Brain pericyte (primary cell): ENCODE measurements around the gene OR10G3.

Source experiments
- DNase-seq: peaks from one replicate; pipeline ENCODE4 v3.0.0-alpha.2; 2012; ENCODE audit warnings: low read depth, low spot score

The OR10G3 gene

GRCh38 chr14:21535545-21536417 lies 44.1 kb downstream of the OR10G3 start:
- DNase-seq, result no peak

DNA sequence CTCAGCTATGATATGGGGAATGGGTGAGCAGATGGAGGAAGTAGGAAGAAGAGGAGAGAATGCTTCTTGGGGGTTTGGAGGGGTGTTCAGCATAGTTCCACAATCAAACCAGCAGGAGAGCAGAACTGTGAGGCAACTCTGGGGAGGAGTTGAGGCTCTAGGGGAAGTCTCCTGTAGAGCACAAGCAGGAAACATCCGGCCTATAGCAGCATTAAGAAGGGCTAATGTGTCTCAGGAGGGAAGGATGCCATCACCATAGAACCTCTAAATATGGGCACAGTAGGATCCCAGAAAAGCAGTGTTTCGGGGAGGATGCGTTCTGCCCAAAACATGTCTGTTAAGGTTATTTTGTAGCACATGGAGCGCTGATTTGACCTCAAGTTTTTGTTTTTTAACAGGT lies 45.3 kb downstream of the OR10G3 start:
- DNase-seq, result no peak

DNA sequence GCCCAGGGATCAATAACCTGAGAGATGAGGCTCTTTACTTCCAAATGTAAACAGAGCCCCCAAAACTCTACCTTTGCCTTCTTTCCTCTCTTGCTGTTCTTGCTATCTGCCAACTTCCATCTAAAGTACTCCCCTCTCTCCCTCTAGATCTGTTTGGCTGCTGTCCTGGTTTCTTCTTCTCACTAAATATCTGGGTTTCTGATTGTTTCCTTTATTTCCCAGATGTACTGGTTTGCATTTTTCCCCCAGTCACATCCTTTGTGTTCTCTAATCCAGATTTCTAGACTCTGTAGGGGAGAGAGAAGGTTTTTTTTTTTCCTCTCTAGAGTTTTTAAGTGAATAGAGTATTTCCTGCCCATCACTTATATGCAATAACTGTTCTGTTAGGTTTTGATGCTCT lies 46.6 kb downstream of the OR10G3 start:
- DNase-seq, result no peak

DNA sequence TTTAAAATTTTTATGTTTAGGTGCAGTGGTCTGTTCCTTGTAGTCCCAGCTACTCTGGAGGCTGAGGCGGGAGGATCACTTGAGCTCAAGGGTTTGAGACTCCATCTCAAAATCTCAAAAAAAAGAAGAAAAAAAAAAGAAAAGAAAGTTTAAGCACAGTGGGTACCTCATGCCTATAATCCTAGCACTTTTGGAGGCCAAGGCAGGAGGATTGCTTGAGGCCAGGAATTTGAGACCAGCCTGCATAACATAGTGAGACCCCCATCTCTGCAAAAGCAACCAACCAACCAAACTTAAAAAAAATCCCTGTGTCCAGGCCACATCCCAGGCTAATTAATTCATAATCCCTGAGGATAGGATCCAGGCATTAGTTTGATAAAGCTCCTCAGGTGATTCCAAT lies 50.4 kb downstream of the OR10G3 start:
- no peak for DNase-seq

DNA sequence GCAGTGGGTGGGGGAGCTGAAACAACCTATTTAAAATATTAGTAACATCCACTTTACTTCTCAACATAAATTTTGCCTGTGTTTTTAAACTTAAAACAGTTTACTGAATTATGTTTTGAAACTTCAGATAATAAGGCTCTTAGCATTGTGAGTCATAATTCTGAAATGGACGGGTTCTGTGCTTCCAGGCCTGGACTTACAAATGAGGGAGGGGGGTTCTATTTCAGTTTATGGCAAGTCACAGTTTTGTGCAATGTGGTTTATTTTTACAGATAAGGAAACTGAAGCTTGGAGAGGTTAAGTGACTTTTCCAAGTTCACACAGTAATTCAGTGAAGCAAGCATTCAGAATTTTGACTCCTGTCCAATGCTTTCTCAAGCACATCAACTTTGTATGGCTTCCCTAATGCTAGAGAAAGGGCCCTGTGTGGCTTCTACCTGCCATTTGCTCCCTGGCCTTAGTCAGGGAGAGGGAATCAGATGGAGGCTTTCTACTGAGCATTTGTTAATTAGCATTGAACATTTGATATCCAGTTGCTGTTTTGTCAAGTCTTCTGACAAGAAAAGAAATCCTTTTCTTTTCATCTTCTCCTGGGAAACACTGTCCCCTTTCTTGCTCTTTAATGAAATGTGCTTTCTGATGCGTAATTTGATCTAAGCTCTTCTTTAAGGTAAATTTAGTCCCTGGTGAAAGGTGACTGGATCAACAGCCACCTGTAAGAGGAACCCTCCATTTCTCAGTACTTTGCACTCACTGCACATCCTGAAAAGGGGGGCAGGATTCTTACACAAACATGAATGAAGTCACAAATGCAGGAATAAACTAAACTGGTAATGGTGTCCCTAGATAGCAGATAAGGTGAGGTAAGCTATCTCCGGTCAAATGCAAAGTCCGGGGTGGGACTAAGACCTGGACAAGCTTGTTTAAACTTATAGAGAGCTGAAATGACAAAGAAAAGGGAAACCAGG lies 51.2 kb downstream of the OR10G3 start:
- DNase-seq, result no peak

GRCh38 chr14:21527318-21527679 lies 52.6 kb downstream of the OR10G3 start:
- no peak for DNase-seq

GRCh38 chr14:21526672-21527317 lies 53.1 kb downstream of the OR10G3 start:
- DNase-seq, result no peak

- peak; percentile 17 for DNase-seq
These were observed 53.8 kb downstream of the OR10G3 start, which contains the start of gene SALL2 for GRCh38 chr14:21525962-21526671. SALL2 (minus strand) TSS chr14:21526346; CDS start chr14:21526127, 219 bp downstream.

DNA sequence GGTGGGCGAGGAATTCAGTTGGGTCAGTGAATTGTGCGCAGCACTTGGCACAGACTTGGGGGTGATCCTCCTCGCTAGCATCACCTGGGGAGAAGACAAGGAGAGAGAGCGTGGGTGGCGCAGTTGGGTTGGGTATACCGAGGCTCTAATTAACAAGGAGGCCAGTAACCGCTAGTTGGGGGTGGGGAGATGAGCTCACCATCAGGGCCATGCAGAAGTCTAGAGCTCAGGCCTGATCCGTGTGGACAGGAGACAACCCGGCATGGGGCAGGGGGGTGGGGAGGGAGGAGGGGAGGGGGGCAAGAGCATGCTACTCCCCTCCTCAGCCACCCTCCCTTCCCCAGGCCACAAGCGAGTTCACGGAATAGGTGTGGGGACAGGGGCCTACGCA lies 54.3 kb downstream of the OR10G3 start:
- DNase-seq, result no peak

DNA sequence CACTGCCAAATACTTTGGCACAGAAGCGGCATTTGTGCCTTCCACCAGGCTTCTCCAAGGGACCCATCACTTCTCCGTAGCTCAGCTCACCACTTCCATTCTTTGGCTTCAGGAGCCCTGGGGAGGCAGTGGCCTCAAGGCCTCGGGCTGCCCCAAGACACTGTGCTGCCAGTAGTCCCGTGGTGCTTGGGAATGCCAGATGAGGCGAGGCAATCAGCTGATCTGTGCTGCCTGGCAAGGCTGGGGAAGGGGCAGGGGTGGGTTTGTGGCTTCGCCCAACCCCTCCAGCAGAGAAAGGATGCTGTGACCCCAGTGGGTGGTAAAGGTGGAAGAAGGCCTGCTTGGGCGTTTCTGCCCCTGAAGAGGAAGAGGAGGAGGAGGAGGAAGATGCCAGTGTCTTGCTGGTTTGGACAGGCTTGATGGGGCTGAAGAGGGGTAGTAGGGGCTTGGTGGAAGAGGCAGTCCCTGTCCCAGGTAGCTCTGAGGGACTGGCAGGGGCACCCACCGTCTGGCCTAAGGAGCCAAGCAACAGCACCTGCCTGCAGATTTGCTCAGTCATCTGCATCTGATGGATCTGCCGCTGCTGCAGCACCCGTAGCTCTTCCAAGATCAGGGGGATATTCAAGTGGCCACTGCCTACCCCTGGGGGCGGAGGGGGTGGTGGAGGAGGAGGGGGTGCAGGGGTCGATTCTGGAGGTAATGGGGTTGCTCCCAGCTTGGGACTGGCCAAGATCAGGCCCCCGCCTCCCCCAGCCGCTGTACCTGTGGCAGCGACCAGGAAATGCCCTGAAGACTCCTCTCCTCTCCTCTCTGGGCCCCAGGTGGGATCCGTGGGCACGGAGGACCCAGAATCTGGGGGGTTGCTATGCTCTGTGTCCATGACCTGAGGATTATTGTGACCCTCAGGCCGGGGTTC lies 55.0 kb downstream of the OR10G3 start:
- no peak for DNase-seq

DNA sequence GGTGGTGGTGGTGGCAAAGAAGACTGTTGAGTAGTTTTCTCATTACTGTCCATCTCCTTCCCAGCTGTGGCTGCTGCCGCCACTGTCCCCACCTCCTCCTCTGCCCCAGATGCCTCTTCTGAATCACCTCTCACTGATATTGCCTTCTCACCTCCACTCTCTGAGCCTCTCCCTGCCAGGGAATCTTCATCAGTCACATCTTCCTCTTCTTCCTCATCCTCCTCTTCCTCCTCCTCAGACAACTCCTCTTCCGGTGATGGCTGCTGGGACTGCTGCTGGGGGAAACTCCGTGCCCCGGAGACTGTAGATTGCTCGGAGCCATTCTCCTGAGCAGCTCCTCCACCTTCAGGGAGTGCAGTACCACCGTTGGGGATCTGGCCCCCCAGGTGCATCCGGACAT lies 56.7 kb downstream of the OR10G3 start:
- DNase-seq, result no peak

- DNase-seq, result no peak
These were observed 58.4 kb downstream of the OR10G3 start for GRCh38 chr14:21521501-21521900.

GRCh38 chr14:21520767-21521166 lies 59.1 kb downstream of the OR10G3 start:
- DNase-seq, result no peak

DNA sequence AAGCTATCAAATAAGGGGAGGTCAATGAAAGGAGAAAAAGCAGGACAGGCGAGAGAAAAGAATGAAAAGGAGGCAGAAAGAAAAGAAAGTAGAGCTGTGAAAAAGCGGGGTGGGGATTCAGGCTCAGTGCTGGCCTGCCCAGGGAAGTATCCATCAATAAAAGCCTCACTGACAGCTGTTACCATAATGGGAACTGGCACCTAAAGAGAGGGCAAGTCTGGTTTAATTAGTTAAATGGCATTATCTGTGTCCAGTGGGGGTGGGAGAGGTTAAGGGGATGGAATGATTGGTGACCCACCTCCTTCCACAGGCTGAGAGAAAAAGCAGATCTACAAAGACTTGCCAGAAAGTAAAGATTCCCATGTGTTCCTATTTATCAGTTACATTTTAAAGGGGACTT lies 61.2 kb downstream of the OR10G3 start:
- no peak for DNase-seq
